HepG2 (cell line): ENCODE measurements around the gene ANKRD27. TPM values are rescaled to one million over a fixed set of nuclear protein-coding genes. Genes with fewer than 3 reads are reported as not detected.

Experiments
- BCL6 ChIP-seq: IDR thresholded peaks from 2 replicates; pipeline ENCODE4 v1.6.1; 2016; ENCODE audit warnings: missing genetic modification reagents, missing compliant biosample characterization
- BORCS8-MEF2B ChIP-seq: sonication (generic); formaldehyde crosslinking; IDR thresholded peaks from 2 replicates; pipeline ENCODE4 v1.8.0; 2022; ENCODE audit warnings: mild to moderate bottlenecking, missing genetic modification reagents
- CEBPG ChIP-seq: IDR thresholded peaks from 2 replicates; pipeline ENCODE4 v1.6.1; 2016
- FOXC1 ChIP-seq: sonication (generic); formaldehyde crosslinking; IDR thresholded peaks from 2 replicates; pipeline ENCODE4 v1.8.0; 2022; ENCODE audit warnings: mild to moderate bottlenecking, missing genetic modification reagents, borderline replicate concordance
- KDM2A ChIP-seq: sonication (generic); formaldehyde crosslinking; IDR thresholded peaks from 2 replicates; pipeline ENCODE4 v1.4.0; 2020; ENCODE audit warnings: low read depth, missing genetic modification reagents, borderline replicate concordance
- NFRKB ChIP-seq: fragments of 450-650 bp; IDR thresholded peaks from 2 replicates; pipeline ENCODE4 v1.6.1; 2017
- PHF21A ChIP-seq: sonication (generic); formaldehyde crosslinking; IDR thresholded peaks from 2 replicates; pipeline ENCODE4 v1.5.0; 2020; ENCODE audit warnings: mild to moderate bottlenecking, missing genetic modification reagents
- YEATS2 ChIP-seq: sonication (generic); formaldehyde crosslinking; IDR thresholded peaks from 2 replicates; pipeline ENCODE4 v1.4.0; 2020; ENCODE audit warnings: missing genetic modification reagents, borderline replicate concordance
- ZFP37 ChIP-seq: sonication (generic); formaldehyde crosslinking; IDR thresholded peaks from 2 replicates; pipeline ENCODE4 v1.4.0; 2020; ENCODE audit warnings: missing genetic modification reagents, borderline replicate concordance
- ZNF382 ChIP-seq: sonication (generic); formaldehyde crosslinking; IDR thresholded peaks from 2 replicates; pipeline ENCODE4 v1.5.0; 2020; ENCODE audit warnings: missing genetic modification reagents, mild to moderate bottlenecking, borderline replicate concordance
- ZNF569 ChIP-seq: sonication (generic); formaldehyde crosslinking; IDR thresholded peaks from 2 replicates; pipeline ENCODE4 v1.5.0; 2020; ENCODE audit warnings: mild to moderate bottlenecking, missing genetic modification reagents, moderate library complexity, borderline replicate concordance
- ZNF644 ChIP-seq: IDR thresholded peaks from 2 replicates; pipeline ENCODE4 v1.6.1; 2016; ENCODE audit warnings: low read depth
- polyA plus RNA-seq, 8 experiments: library from polyadenylated mRNA; depleted of rRNA in 3 of 8; stranded (reverse) in 7 of 8; unstranded in 1 of 8; fragments of >200 nt; fragmentation: Illumina TruSeq in 4 of 8; extraction: Trizol in 4 of 8; gene quantifications; 2 replicates each; pipeline versions ENCODE4 v1.2.1 to v1.2.3, GENCODE V29; 2011 to 2016; ENCODE audit warnings: low read depth in 4 of 8, missing spikeins in 1 of 8, mixed read lengths in 1 of 8; ENCODE audit not compliant: insufficient read depth in 1 of 8
- total RNA-seq, 5 experiments: library from RNA; depleted of rRNA; stranded (reverse); fragments of >200 nt; fragmentation: Illumina TruSeq; extraction: Trizol; gene quantifications; 2 replicates each; pipeline ENCODE4 v1.2.3, GENCODE V29; 2016; ENCODE audit warnings: low read depth in 1 of 5
- TF ChIP-seq, protein P1 (sequence below): sonication (generic); formaldehyde crosslinking; IDR thresholded peaks from 2 replicates; pipeline ENCODE4 v1.4.0; 2020; ENCODE audit warnings: missing genetic modification reagents
- TF ChIP-seq, protein P2 (sequence below): sonication (generic); formaldehyde crosslinking; IDR thresholded peaks from 2 replicates; pipeline ENCODE4 v1.4.0; 2020; ENCODE audit warnings: missing genetic modification reagents, borderline replicate concordance
- TF ChIP-seq, protein P3 (sequence below): sonication (generic); formaldehyde crosslinking; IDR thresholded peaks from 2 replicates; pipeline ENCODE4 v1.8.0; 2022; ENCODE audit warnings: missing genetic modification reagents, mild to moderate bottlenecking, borderline replicate concordance
- TF ChIP-seq, protein P4 (sequence below): sonication (generic); formaldehyde crosslinking; IDR thresholded peaks from 2 replicates; pipeline ENCODE4 v1.4.0; 2020; ENCODE audit warnings: missing genetic modification reagents, borderline replicate concordance
- TF ChIP-seq, protein P5 (sequence below): IDR thresholded peaks from 2 replicates; pipeline ENCODE4 v1.6.1; 2016; ENCODE audit warnings: missing genetic modification reagents, missing compliant biosample characterization

Gene ANKRD27
- total and polyA plus RNA-seq, 2 of the 13 experiments (the other 11 are each of a cell fraction or from before 2014, with no cell fraction given): 22.2 to 23.7 TPM

DNA sequence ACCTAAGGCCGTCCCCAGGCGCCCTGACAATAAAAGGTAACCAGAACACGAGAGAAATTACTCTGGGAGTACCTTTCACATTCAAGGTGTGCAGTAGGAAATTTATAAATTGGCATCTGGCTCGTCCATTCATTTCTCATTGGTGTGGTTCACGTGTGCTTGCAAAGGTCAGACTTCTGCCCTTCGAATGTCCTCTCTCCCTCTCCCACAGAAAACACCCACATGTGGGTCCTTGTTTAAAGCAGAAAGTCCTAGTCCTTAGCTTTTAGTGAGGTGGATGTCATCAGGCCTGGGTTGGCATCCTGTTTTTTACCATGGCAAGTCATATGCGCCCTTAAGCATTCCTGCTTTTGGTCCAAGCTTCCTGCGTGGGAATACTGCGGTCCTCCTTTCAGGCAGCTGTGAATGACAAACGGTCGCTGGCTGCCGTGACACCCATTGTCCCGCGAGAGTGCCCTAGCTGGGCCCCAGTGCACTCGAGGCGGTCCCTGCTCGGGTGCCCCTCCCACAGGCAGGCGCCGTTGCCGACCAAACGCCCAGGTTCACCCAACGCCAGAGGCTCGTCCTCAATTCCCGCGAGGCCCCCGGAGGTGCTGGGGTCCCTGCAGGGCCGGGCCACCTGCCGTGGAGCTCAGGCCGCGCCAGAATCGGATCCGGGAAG, 16.4 kb upstream of the ANKRD27 start, which contains the start of gene NUDT19 (continued):
- TF ChIP-seq, protein P1, sequence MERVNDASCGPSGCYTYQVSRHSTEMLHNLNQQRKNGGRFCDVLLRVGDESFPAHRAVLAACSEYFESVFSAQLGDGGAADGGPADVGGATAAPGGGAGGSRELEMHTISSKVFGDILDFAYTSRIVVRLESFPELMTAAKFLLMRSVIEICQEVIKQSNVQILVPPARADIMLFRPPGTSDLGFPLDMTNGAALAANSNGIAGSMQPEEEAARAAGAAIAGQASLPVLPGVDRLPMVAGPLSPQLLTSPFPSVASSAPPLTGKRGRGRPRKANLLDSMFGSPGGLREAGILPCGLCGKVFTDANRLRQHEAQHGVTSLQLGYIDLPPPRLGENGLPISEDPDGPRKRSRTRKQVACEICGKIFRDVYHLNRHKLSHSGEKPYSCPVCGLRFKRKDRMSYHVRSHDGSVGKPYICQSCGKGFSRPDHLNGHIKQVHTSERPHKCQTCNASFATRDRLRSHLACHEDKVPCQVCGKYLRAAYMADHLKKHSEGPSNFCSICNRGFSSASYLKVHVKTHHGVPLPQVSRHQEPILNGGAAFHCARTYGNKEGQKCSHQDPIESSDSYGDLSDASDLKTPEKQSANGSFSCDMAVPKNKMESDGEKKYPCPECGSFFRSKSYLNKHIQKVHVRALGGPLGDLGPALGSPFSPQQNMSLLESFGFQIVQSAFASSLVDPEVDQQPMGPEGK (CRISPR knock-in tag): peak; percentile 75
- TF ChIP-seq CEBPG (0 out of 2 replicates have a peak, but pooled peaks have one; percentile 7), ZNF382 (CRISPR knock-in tag) (no peak), ZNF569 (CRISPR knock-in tag) (peak; percentile 28; the same call in 1 of the 2 replicates), ZNF644 (no peak), YEATS2 (peak; percentile 56; the same call in 1 of the 2 replicates), PHF21A (peak; percentile 58; the same call in 1 of the 2 replicates), BCL6 (CRISPR knock-in tag) (peak; percentile 32; the same call in 1 of the 2 replicates), KDM2A (CRISPR knock-in tag) (peak; percentile 59; the same call in 1 of the 2 replicates), ZFP37 (CRISPR knock-in tag) (peak; percentile 28; the same call in 1 of the 2 replicates), BORCS8-MEF2B (CRISPR knock-in tag) (peak; percentile 57), FOXC1 (CRISPR knock-in tag) (0 out of 2 replicates have a peak, but pooled peaks have one; percentile 10), NFRKB (no peak)
- TF ChIP-seq, protein P2, sequence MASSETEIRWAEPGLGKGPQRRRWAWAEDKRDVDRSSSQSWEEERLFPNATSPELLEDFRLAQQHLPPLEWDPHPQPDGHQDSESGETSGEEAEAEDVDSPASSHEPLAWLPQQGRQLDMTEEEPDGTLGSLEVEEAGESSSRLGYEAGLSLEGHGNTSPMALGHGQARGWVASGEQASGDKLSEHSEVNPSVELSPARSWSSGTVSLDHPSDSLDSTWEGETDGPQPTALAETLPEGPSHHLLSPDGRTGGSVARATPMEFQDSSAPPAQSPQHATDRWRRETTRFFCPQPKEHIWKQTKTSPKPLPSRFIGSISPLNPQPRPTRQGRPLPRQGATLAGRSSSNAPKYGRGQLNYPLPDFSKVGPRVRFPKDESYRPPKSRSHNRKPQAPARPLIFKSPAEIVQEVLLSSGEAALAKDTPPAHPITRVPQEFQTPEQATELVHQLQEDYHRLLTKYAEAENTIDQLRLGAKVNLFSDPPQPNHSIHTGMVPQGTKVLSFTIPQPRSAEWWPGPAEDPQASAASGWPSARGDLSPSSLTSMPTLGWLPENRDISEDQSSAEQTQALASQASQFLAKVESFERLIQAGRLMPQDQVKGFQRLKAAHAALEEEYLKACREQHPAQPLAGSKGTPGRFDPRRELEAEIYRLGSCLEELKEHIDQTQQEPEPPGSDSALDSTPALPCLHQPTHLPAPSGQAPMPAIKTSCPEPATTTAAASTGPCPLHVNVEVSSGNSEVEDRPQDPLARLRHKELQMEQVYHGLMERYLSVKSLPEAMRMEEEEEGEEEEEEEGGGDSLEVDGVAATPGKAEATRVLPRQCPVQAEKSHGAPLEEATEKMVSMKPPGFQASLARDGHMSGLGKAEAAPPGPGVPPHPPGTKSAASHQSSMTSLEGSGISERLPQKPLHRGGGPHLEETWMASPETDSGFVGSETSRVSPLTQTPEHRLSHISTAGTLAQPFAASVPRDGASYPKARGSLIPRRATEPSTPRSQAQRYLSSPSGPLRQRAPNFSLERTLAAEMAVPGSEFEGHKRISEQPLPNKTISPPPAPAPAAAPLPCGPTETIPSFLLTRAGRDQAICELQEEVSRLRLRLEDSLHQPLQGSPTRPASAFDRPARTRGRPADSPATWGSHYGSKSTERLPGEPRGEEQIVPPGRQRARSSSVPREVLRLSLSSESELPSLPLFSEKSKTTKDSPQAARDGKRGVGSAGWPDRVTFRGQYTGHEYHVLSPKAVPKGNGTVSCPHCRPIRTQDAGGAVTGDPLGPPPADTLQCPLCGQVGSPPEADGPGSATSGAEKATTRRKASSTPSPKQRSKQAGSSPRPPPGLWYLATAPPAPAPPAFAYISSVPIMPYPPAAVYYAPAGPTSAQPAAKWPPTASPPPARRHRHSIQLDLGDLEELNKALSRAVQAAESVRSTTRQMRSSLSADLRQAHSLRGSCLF (CRISPR knock-in tag): no peak
- TF ChIP-seq, protein P3, sequence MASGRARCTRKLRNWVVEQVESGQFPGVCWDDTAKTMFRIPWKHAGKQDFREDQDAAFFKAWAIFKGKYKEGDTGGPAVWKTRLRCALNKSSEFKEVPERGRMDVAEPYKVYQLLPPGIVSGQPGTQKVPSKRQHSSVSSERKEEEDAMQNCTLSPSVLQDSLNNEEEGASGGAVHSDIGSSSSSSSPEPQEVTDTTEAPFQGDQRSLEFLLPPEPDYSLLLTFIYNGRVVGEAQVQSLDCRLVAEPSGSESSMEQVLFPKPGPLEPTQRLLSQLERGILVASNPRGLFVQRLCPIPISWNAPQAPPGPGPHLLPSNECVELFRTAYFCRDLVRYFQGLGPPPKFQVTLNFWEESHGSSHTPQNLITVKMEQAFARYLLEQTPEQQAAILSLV: 0 out of 2 replicates have a peak, but pooled peaks have one; percentile 10
- TF ChIP-seq, protein P4, sequence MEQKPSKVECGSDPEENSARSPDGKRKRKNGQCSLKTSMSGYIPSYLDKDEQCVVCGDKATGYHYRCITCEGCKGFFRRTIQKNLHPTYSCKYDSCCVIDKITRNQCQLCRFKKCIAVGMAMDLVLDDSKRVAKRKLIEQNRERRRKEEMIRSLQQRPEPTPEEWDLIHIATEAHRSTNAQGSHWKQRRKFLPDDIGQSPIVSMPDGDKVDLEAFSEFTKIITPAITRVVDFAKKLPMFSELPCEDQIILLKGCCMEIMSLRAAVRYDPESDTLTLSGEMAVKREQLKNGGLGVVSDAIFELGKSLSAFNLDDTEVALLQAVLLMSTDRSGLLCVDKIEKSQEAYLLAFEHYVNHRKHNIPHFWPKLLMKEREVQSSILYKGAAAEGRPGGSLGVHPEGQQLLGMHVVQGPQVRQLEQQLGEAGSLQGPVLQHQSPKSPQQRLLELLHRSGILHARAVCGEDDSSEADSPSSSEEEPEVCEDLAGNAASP (CRISPR knock-in tag): peak; percentile 58
- TF ChIP-seq, protein P5, sequence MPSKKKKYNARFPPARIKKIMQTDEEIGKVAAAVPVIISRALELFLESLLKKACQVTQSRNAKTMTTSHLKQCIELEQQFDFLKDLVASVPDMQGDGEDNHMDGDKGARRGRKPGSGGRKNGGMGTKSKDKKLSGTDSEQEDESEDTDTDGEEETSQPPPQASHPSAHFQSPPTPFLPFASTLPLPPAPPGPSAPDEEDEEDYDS (CRISPR knock-in tag): peak; percentile 28; the same call in 1 of the 2 replicates
